ENCODE measurements around the gene MYNN.

DNA sequence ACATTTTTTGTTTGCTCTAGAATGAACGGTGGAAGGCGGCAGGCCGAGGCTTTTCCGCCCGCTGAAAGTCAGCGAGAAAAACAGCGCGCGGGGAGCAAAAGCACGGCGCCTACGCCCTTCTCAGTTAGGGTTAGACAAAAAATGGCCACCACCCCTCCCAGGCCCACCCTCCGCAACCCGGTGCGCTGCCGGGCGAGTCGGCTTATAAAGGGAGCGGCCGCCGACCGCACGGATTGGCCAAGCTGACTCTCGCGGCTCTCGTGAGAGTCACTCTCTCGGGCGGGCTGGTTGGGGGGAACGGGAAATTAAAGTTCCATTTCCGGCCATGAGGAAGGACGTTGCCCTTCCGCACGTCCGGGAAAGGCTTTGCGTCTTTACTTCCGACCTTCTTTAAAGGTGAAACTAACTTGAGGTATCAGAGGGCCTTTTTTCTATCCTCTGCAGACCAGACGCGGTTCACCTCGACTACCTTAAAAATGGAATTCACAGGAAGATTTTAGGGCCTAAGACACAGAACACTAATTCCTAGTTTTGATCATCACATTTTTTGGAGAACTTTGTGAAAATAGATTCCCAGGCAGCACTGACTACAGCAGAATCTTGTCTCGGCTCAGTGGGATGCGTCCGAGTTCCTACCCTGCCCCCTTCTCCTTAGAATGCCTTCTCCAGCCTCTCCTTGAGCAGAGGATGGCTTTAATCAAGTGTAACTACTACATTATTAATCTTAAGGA, 8.1 kb upstream of the MYNN start, which contains the start of gene TERC:
- TF ChIP-seq, protein P1, sequence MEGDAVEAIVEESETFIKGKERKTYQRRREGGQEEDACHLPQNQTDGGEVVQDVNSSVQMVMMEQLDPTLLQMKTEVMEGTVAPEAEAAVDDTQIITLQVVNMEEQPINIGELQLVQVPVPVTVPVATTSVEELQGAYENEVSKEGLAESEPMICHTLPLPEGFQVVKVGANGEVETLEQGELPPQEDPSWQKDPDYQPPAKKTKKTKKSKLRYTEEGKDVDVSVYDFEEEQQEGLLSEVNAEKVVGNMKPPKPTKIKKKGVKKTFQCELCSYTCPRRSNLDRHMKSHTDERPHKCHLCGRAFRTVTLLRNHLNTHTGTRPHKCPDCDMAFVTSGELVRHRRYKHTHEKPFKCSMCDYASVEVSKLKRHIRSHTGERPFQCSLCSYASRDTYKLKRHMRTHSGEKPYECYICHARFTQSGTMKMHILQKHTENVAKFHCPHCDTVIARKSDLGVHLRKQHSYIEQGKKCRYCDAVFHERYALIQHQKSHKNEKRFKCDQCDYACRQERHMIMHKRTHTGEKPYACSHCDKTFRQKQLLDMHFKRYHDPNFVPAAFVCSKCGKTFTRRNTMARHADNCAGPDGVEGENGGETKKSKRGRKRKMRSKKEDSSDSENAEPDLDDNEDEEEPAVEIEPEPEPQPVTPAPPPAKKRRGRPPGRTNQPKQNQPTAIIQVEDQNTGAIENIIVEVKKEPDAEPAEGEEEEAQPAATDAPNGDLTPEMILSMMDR (IDR thresholded peaks at IDR 0.05): no peak
- no peak for TF ChIP-seq EZH2phosphoT487 (IDR thresholded peaks at IDR 0.05)
- no peak for TF ChIP-seq EZH2 (IDR thresholded peaks at IDR 0.05)

Measured in neural progenitor cell (in vitro differentiated cells).